ENCODE data around the gene RAD51B. TPM values are rescaled to one million over a fixed set of nuclear protein-coding genes. Genes with fewer than 3 reads are reported as not detected.

RAD51B gene
- total RNA-seq, 1 experiment from 2014 or later, result 29.9 TPM

GRCh38 chr14:68373124-68373646 lies 553.6 kb downstream of the RAD51B start:
- Histone ChIP-seq H3K4me2 (no peak overlapping the region), H4K20me1 (ENCODE audit: insufficient read depth) (no peaks in the 10 kb centered on the region), H3F3A (ENCODE audit: insufficient read depth, low read depth) (no peaks in the 10 kb centered on the region), H3K4me3 (no peak overlapping the region), H2AFZ (no peak overlapping the region), H3K27me3 (ENCODE audit: insufficient read depth, low read depth) (no peaks in the 10 kb centered on the region), H3K79me2 (ENCODE audit: low read depth) (no peaks in the 10 kb centered on the region), H3K9me3 (ENCODE audit: insufficient read depth, low read depth) (no peaks in the 10 kb centered on the region), H3K27ac (no peak overlapping the region), H3K9me2 (ENCODE audit: insufficient read depth) (no peaks in the 10 kb centered on the region), H3K36me3 (ENCODE audit: low read depth) (no peaks in the 10 kb centered on the region), H3K4me1 (replicated peaks; ENCODE audit: insufficient read depth) (0 out of 2 replicates have a peak, but pooled peaks cover 9% of the 10 kb centered on the region)
- POLR2A ChIA-PET (ENCODE audit: unreplicated experiment), result interaction anchor here (0.6 kb wide), 1 partner anchor 664 kb away, joined by 18 read pairs; no protein-coding TSS in a partner anchor
- CTCF ChIA-PET, result no interaction called here
- intact Hi-C loops (cut with micrococcal nuclease; ENCODE audit: unreplicated experiment), result no loop called here
- no TSS peak for BruUV-seq (replicated peaks)
- DNase-seq, result no peak
- TF ChIP-seq, protein P1, sequence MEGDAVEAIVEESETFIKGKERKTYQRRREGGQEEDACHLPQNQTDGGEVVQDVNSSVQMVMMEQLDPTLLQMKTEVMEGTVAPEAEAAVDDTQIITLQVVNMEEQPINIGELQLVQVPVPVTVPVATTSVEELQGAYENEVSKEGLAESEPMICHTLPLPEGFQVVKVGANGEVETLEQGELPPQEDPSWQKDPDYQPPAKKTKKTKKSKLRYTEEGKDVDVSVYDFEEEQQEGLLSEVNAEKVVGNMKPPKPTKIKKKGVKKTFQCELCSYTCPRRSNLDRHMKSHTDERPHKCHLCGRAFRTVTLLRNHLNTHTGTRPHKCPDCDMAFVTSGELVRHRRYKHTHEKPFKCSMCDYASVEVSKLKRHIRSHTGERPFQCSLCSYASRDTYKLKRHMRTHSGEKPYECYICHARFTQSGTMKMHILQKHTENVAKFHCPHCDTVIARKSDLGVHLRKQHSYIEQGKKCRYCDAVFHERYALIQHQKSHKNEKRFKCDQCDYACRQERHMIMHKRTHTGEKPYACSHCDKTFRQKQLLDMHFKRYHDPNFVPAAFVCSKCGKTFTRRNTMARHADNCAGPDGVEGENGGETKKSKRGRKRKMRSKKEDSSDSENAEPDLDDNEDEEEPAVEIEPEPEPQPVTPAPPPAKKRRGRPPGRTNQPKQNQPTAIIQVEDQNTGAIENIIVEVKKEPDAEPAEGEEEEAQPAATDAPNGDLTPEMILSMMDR (conservative IDR thresholded peaks at IDR 0.05), result no peak
- TF ChIP-seq EZH2 (IDR thresholded peaks at IDR 0.05; ENCODE audit: low read depth), result no peak

DNA sequence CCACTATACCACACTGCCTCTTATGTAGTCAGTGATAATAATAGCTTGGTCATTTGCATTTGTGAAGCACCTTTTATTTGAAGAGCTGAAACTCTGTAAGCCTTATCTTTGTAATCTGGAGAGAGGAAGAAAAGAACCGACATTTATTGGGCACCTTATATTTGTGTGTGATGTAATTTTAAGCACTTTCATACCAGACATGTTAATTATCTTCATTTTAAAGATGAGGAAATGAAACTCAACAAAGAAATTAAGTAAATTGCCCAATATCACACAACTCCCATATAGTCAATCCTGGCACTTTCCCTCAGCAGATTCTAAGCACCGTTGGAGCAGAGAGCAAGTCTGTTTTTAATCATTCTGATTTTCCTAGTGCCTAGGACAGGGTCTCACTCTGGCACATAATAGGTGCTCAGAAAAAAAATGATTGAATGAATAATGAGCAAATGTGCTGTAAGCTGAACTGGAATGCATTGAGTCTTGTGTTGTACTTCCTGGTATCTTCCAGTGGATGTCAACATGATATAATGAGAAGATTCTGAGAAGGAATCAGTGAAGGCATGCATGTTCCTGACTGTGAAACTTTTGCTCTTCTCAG lies 554.4 kb downstream of the RAD51B start:
- Histone ChIP-seq H3F3A (ENCODE audit: insufficient read depth, low read depth) (no peaks in the 10 kb centered on the region), H3K36me3 (ENCODE audit: low read depth) (no peaks in the 10 kb centered on the region), H2AFZ (no peak overlapping the region), H3K79me2 (ENCODE audit: low read depth) (no peaks in the 10 kb centered on the region), H3K4me3 (no peak overlapping the region), H3K9me3 (ENCODE audit: insufficient read depth, low read depth) (no peaks in the 10 kb centered on the region), H3K27me3 (ENCODE audit: insufficient read depth, low read depth) (no peaks in the 10 kb centered on the region), H4K20me1 (ENCODE audit: insufficient read depth) (no peaks in the 10 kb centered on the region), H3K4me1 (replicated peaks; ENCODE audit: insufficient read depth) (0 out of 2 replicates have a peak, but pooled peaks cover 11% of the 10 kb centered on the region), H3K27ac (no peak overlapping the region), H3K4me2 (no peak overlapping the region), H3K9me2 (ENCODE audit: insufficient read depth) (no peaks in the 10 kb centered on the region)
- intact Hi-C loops (cut with micrococcal nuclease; ENCODE audit: unreplicated experiment), result no loop called here
- TF ChIP-seq, protein P1 (conservative IDR thresholded peaks at IDR 0.05), result no peak
- no peak for TF ChIP-seq EZH2 (IDR thresholded peaks at IDR 0.05; ENCODE audit: low read depth)
- CTCF ChIA-PET, result no interaction called here
- BruUV-seq (replicated peaks), result no TSS peak
- no peak for DNase-seq
- POLR2A ChIA-PET (ENCODE audit: unreplicated experiment), result interaction anchor here (0.7 kb wide), 1 partner anchor 115 kb away, joined by 4 read pairs; no protein-coding TSS in a partner anchor

- Histone ChIP-seq H3K79me2 (ENCODE audit: low read depth) (no peaks in the 10 kb centered on the region), H3K9me2 (ENCODE audit: insufficient read depth) (no peaks in the 10 kb centered on the region), H3K4me3 (no peak overlapping the region), H3K4me2 (no peak overlapping the region), H4K20me1 (ENCODE audit: insufficient read depth) (no peaks in the 10 kb centered on the region), H3K9me3 (ENCODE audit: insufficient read depth, low read depth) (no peaks in the 10 kb centered on the region; the same call in 1 of the 2 replicates), H3K36me3 (ENCODE audit: low read depth) (no peaks in the 10 kb centered on the region), H3K4me1 (replicated peaks; ENCODE audit: insufficient read depth) (peaks cover 16% of the 10 kb centered on the region), H3F3A (ENCODE audit: insufficient read depth, low read depth) (peaks cover 3% of the 10 kb centered on the region; the same call in 1 of the 2 replicates), H3K27ac (no peak overlapping the region), H2AFZ (no peak overlapping the region), H3K27me3 (ENCODE audit: insufficient read depth, low read depth) (no peaks in the 10 kb centered on the region)
- ChIA-PET POLR2A (ENCODE audit: unreplicated experiment) (interaction anchor here (0.7 kb wide), 1 partner anchor 114 kb away, joined by 4 read pairs; no protein-coding TSS in a partner anchor), CTCF (no interaction called here)
- BruUV-seq (replicated peaks), result no TSS peak
- DNase-seq, result no peak
- no peak for TF ChIP-seq EZH2 (IDR thresholded peaks at IDR 0.05; ENCODE audit: low read depth)
- TF ChIP-seq, protein P1 (conservative IDR thresholded peaks at IDR 0.05), result no peak
- intact Hi-C loops (cut with micrococcal nuclease; ENCODE audit: unreplicated experiment), result loop anchor here (5.0 kb wide), 1 partner anchor 122 kb away; no protein-coding TSS in a partner anchor
Measured at GRCh38 chr14:68374682-68375081, 555.1 kb downstream of the RAD51B start.
